ENCODE results near the gene HPN.
"Not testable (repeated sequence)": the region's sequence is repeated elsewhere in the genome, so short reads cannot be mapped to it uniquely, and the experiment has no call there.

HPN gene

DNA sequence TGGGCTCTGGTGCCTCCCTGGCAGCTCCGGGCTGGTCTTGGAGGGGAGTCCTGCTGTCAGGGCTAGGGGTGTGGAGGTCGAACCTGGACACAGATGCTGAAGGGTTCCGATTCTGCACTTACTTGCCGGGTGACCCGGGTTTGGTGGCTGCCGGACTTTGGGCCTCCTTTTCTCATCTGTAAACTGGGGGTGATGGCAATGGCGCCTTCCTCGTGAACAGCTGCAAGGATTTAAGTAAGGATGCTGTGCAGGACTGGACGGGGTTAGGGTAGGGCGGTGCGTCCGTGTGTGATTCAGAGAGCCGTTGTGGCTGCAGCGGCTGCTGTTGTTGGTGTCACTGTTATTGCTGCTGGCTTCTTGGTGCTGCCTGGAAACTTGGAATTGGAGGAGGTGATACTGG, 2.4 kb downstream of the HPN start:
- Histone ChIP-seq H3K4me1 (ENCODE audit: control insufficient read depth, insufficient read depth, low read length) (peaks cover 3% of the 10 kb centered on the region), H3K27ac (ENCODE audit: low read depth, low read length) (no peak overlapping the region), H3K9ac (ENCODE audit: low read length) (no peak overlapping the region), H3K4me3 (ENCODE audit: low read length) (no peak overlapping the region), H3K36me3 (ENCODE audit: control insufficient read depth, insufficient read depth, low read length) (no peaks in the 10 kb centered on the region), H3K27me3 (ENCODE audit: control insufficient read depth, insufficient read depth, low read length) (peaks cover 8% of the 10 kb centered on the region)

DNA sequence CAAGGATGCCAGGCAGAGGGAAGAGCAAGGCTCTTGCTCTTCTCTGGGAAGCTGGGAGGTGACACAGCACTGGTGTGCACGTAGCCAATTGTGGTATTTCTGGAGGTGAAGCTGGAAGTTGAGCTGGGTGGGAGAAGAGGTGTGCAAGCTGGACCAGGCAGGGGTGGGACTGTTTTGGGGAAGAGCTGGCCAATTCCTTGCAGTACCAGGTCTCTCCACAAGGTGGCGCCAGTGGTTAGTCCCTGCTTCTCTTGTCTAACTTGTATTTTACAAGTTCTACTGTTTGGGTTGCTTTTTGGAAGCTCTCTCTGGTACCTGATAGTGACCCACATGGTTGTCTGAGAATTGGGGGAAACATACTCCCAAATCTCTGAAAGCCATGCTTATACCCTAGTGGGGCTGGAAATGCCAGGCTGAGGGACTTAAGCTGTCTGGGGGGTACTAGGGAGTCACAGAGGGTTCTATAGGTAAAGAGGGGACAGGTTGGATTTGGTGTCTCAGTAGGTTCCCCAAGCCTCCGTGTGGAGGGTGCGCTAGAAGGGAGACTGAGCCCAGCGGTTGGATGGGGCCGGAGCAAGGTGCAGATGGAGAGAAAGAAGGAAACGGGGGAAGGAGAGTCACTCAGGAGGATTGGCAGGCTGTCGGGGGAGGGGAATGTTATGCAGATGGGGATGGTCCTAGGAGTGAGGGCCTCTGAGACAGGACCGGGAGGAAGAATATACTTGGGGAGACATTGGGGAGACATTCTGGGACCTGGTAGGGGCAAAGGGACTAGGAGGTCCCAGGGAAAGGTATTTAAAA, 3.0 kb downstream of the HPN start:
- H3K36me3 ChIP-seq (ENCODE audit: control insufficient read depth, insufficient read depth, low read length) = no peaks in the 10 kb centered on the region
- H3K27me3 ChIP-seq (ENCODE audit: control insufficient read depth, insufficient read depth, low read length) = peaks cover 8% of the 10 kb centered on the region
- no peak overlapping the region for H3K4me3 ChIP-seq (ENCODE audit: low read length)
- no peak overlapping the region for H3K9ac ChIP-seq (ENCODE audit: low read length)
- no peak overlapping the region for H3K27ac ChIP-seq (ENCODE audit: low read depth, low read length)
- peaks cover 3% of the 10 kb centered on the region for H3K4me1 ChIP-seq (ENCODE audit: control insufficient read depth, insufficient read depth, low read length)

DNA sequence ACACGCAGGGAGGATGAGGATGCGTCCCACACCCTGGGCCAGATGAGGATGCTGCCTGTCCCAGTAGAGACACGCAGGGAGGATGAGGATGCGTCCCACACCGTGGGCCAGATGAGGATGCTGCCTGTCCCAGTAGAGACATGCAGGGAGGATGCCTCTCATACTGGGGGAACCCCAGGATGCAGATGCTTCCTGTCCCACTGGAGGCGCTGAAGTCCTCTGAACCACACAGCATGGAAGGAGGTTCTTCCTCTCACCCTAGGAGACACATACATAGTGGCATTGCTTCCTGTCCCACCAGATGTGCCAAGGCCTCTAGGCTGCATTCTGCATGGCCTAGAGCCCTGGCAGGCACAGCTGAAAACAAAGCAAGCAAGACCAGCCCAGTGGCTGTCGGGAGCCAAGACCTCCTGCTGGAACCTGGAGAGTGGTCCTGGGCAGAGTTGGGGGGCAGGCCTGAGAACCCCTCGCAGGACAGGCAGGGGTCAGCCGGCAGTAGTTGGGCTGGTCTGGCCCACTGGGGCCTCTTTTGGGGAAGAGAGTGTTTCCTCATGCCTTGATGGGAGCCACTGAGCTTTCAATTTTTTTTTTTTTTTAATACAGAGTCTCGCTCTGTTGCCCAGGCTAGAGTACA, 4.3 kb downstream of the HPN start:
- H3K36me3 ChIP-seq (ENCODE audit: control insufficient read depth, insufficient read depth, low read length) = no peaks in the 10 kb centered on the region
- H3K27me3 ChIP-seq (ENCODE audit: control insufficient read depth, insufficient read depth, low read length) = peaks cover 6% of the 10 kb centered on the region
- H3K9ac ChIP-seq (ENCODE audit: low read length) = no peak overlapping the region
- H3K4me1 ChIP-seq (ENCODE audit: control insufficient read depth, insufficient read depth, low read length) = peaks cover under 1% of the 10 kb centered on the region
- H3K4me3 ChIP-seq (ENCODE audit: low read length) = no peak overlapping the region
- no peak overlapping the region for H3K27ac ChIP-seq (ENCODE audit: low read depth, low read length)

DNA sequence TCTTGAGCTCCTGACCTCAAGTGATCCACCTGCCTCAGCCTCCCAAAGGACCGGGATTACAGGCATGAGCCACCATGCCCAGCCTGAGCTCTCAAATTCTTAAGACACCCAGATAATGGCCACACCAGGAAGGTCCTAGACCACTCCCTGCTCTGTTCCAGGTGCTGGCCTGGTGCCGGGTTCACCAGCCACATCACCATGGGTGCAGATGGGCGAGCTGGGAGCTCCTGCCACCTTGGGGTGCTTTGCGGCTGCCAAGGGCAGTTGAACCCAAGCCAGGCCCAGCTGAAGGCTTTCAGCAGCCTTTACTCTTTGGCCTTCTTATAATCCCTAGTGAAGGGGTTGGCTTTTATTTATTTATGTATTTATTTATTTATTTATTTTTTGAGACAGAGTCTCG, 4.9 kb downstream of the HPN start:
- Histone ChIP-seq H3K27ac (ENCODE audit: low read depth, low read length) (no peak overlapping the region), H3K36me3 (ENCODE audit: control insufficient read depth, insufficient read depth, low read length) (no peaks in the 10 kb centered on the region), H3K4me3 (ENCODE audit: low read length) (no peak overlapping the region), H3K9ac (ENCODE audit: low read length) (no peak overlapping the region), H3K4me1 (ENCODE audit: control insufficient read depth, insufficient read depth, low read length) (no peaks in the 10 kb centered on the region), H3K27me3 (ENCODE audit: control insufficient read depth, insufficient read depth, low read length) (peaks cover 6% of the 10 kb centered on the region)

DNA sequence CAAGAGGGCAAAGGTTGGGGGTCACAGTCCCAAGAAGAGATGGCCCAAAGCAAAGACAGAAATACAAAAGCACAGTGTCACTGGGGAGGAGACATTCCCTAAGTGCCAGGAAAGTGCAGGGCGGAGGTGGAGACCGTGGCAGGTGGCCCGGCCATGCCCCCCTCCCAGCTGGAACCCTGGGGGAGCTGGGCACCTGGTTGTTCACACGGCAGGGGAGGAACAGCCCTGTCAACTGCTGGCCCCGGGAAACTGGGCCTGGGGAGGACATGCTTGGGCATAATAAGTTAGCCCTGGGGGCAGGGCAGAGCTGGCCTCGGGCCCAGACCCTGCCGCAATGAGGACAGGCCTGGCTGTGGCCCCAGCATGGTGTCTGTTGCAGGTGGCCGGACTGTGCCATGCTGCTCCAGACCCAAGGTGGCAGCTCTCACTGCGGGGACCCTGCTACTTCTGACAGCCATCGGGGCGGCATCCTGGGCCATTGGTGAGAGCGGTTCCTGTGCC, 7.4 kb downstream of the HPN start:
- Histone ChIP-seq H3K4me1 (ENCODE audit: control insufficient read depth, insufficient read depth, low read length) (no peaks in the 10 kb centered on the region), H3K27me3 (ENCODE audit: control insufficient read depth, insufficient read depth, low read length) (peaks cover 4% of the 10 kb centered on the region), H3K9ac (ENCODE audit: low read length) (no peak overlapping the region), H3K27ac (ENCODE audit: low read depth, low read length) (no peak overlapping the region), H3K4me3 (ENCODE audit: low read length) (no peak overlapping the region), H3K36me3 (ENCODE audit: control insufficient read depth, insufficient read depth, low read length) (no peaks in the 10 kb centered on the region)

DNA sequence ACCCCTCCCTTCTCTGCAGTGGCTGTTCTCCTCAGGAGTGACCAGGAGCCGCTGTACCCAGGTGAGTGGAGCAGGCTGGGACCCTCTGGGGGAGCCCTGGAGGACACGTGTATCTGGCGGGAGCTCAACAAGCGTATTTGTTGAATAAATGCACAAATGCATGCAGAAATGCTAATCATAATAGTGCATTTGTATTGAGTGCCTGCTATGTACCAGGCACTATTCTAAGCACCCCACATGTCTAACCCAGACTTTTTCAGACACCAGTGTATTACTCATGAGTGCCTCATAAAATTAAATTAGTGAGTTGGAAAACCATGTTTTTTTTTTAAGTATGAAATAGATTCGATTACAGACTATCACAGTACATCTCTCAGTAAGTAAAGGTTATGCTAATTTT, 7.9 kb downstream of the HPN start:
- Histone ChIP-seq H3K4me3 (ENCODE audit: low read length) (no peak overlapping the region), H3K27ac (ENCODE audit: low read depth, low read length) (no peak overlapping the region), H3K27me3 (ENCODE audit: control insufficient read depth, insufficient read depth, low read length) (peaks cover 4% of the 10 kb centered on the region), H3K4me1 (ENCODE audit: control insufficient read depth, insufficient read depth, low read length) (no peaks in the 10 kb centered on the region), H3K36me3 (ENCODE audit: control insufficient read depth, insufficient read depth, low read length) (no peaks in the 10 kb centered on the region), H3K9ac (ENCODE audit: low read length) (no peak overlapping the region)

DNA sequence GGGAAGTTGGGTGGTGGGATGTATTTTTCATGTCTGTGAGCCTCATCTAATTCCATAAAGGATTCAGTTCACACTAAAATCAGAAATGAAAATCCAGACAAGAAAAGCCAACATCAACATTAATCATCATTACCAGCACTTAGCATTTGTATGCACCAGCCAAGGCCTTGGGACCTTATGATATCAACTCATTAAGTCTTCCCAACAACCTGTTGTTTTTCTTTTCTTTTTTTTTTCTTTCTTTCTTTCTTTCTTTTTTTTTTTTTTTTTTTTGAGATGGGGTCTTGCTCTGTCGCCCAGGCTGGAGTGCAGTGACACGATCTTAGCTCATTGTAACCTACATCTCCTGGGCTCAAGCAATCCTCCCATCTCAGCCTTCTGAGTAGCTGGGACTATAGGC, 9.1 kb downstream of the HPN start:
- H3K4me3 ChIP-seq (ENCODE audit: low read length); H3K27me3 ChIP-seq (ENCODE audit: control insufficient read depth, insufficient read depth, low read length); H3K9ac ChIP-seq (ENCODE audit: low read length); H3K4me1 ChIP-seq (ENCODE audit: control insufficient read depth, insufficient read depth, low read length); H3K36me3 ChIP-seq (ENCODE audit: control insufficient read depth, insufficient read depth, low read length); H3K27ac ChIP-seq (ENCODE audit: low read depth, low read length): not testable (repeated sequence)

DNA sequence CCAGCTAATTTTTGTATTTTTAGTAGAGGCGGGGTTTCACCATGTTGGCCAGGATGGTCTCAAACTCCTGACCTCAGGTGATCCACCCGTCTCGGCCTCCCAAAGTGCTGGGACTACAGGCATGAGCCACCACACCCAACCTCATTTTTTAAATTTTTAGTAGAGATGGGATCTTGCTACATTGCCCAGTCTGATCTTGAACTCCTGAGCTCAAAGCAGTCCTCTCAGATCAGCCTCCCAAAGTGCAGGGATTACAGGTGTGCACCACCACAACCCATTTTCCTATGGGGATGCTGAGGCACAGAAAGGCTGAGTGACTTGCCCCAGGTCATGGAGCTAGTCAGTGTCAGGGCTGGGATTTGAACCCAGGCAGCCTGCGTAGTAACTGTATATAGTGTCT, 9.7 kb downstream of the HPN start:
- not testable (repeated sequence) for H3K27me3 ChIP-seq (ENCODE audit: control insufficient read depth, insufficient read depth, low read length); H3K9ac ChIP-seq (ENCODE audit: low read length); H3K36me3 ChIP-seq (ENCODE audit: control insufficient read depth, insufficient read depth, low read length); H3K27ac ChIP-seq (ENCODE audit: low read depth, low read length); H3K4me1 ChIP-seq (ENCODE audit: control insufficient read depth, insufficient read depth, low read length); H3K4me3 ChIP-seq (ENCODE audit: low read length)

DNA sequence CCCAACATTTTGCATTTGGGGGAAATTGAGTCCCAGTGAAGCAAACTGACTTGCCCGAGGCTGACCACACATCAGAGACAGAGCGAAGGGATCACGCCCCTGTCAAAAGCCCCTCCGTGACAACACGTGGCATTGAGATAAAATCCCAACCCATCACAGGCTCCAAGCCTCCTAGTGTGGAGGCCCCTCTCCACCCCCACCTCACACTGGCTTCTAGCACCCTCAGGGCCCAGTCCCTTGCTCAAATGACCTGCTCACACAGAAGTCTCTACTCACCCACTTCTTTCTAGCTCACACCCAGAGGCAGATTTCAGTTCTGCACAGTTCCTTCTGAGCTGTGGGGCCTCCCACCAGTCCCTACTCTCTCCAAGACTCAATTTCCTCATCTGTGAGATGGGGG, 10.3 kb downstream of the HPN start:
- H3K27me3 ChIP-seq (ENCODE audit: control insufficient read depth, insufficient read depth, low read length) = no peaks in the 10 kb centered on the region
- H3K4me1 ChIP-seq (ENCODE audit: control insufficient read depth, insufficient read depth, low read length) = no peaks in the 10 kb centered on the region
- H3K36me3 ChIP-seq (ENCODE audit: control insufficient read depth, insufficient read depth, low read length) = no peaks in the 10 kb centered on the region
- no peak overlapping the region for H3K4me3 ChIP-seq (ENCODE audit: low read length)
- no peak overlapping the region for H3K9ac ChIP-seq (ENCODE audit: low read length)
- no peak overlapping the region for H3K27ac ChIP-seq (ENCODE audit: low read depth, low read length)

DNA sequence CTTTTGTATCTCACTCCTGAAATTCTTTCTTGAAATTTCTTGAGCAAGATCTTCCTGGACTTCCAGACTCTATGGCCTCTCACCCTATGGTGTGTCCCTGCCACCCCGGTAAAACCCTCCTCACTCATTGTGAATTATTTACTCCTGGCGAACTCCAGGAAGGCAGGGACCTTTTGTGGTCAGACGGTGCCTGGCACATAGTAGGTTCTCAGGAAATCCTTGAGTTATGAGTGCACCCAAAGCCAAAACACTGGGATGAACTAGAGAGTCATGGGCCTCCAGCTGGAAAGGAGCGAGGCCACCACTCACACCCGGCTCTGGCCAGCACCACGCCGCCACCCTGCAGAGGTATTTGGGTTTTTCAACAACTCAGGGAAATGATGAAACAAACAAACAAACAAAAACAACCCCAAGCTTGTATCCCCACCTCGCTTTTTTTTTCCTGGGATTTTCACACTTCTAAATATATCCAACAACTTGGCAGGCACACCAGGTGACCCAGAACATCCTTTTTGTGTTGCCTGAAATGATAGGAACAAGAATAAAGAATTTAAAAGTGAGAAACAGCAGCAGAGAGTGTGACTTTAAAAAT, 11.2 kb downstream of the HPN start:
- H3K27ac ChIP-seq (ENCODE audit: low read depth, low read length) = no peak overlapping the region
- no peaks in the 10 kb centered on the region for H3K36me3 ChIP-seq (ENCODE audit: control insufficient read depth, insufficient read depth, low read length)
- H3K4me3 ChIP-seq (ENCODE audit: low read length) = no peak overlapping the region

DNA sequence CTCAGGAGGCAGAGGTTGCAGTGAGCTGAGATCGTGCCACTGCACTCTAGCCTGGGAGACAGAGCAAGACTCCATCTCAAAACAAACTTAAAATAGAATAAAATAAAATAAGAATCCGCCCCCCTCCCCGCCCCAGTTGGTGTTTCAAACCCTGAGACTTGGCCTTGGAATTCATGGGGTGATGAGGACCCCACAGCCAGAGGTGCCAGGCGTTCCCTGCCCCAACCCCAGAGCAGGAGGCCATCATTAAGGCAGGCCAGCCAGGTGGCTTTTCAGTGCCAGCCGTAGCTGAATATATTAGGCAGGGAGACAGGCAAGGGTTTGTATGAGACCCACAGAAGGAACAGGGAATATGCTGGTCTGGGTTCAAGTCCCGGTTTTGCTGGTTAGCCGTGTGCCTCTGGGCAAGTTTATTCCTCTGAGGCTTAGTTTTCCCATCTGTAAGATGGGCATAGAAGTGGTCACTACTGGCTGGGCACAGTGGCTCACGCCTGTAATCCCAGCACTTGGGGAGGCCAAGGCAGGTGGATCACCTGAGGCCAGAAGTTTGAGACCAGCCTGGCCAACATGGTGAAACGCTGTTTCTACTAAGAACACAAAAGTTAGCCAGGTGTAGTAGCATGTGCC, 12.3 kb downstream of the HPN start:
- Histone ChIP-seq H3K9ac (ENCODE audit: low read length) (no peak overlapping the region), H3K36me3 (ENCODE audit: control insufficient read depth, insufficient read depth, low read length) (no peaks in the 10 kb centered on the region), H3K27ac (ENCODE audit: low read depth, low read length) (no peak overlapping the region), H3K27me3 (ENCODE audit: control insufficient read depth, insufficient read depth, low read length) (no peaks in the 10 kb centered on the region), H3K4me3 (ENCODE audit: low read length) (no peak overlapping the region), H3K4me1 (ENCODE audit: control insufficient read depth, insufficient read depth, low read length) (no peaks in the 10 kb centered on the region)

More for the DNA sequence above, 11.2 kb downstream of the HPN start:
- Histone ChIP-seq H3K27me3 (ENCODE audit: control insufficient read depth, insufficient read depth, low read length) (no peaks in the 10 kb centered on the region), H3K9ac (ENCODE audit: low read length) (no peak overlapping the region), H3K4me1 (ENCODE audit: control insufficient read depth, insufficient read depth, low read length) (no peaks in the 10 kb centered on the region)

DNA sequence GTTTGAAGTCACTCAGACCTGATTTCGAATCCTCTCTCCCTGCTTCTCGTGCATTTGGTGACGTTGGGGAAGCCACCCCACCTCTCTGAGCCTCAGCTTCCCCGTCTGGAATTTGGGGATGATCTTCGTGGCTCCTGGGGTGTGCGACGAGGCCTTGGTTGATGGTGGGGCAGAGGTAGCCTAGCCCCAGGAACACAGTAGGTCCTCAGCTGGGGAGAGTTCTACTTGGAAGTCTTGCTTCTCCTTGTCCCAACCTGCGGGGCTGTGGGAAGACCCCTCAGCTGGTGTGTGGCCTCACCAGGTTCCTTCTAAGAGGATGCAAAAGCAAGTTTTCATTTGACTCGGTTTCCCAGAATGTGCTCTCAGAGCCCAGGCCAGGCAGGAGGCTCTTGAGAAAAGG, 13.1 kb downstream of the HPN start:
- H3K9ac ChIP-seq (ENCODE audit: low read length) = no peak overlapping the region
- no peak overlapping the region for H3K27ac ChIP-seq (ENCODE audit: low read depth, low read length)
- H3K36me3 ChIP-seq (ENCODE audit: control insufficient read depth, insufficient read depth, low read length) = no peaks in the 10 kb centered on the region
- H3K27me3 ChIP-seq (ENCODE audit: control insufficient read depth, insufficient read depth, low read length) = no peaks in the 10 kb centered on the region
- no peak overlapping the region for H3K4me3 ChIP-seq (ENCODE audit: low read length)
- no peaks in the 10 kb centered on the region for H3K4me1 ChIP-seq (ENCODE audit: control insufficient read depth, insufficient read depth, low read length)
